Esophagus muscularis mucosa (tissue), 3 donors: Measurements from ENCODE around the gene IKZF1.

Experiments used
- EP300 ChIP-seq: sonication (generic); formaldehyde crosslinking; IDR thresholded peaks from one replicate; pipeline ENCODE4 v1.6.1; 2017; ENCODE audit warnings: antibody characterized with exemption
- TF ChIP-seq, protein P1 (sequence below), 3 experiments: fragments of 200-600 bp in 2 of 3; fragments of 450-650 bp in 1 of 3; sonication (generic) in 2 of 3; IDR thresholded peaks; one replicate each; pipeline ENCODE4 v1.5.1; 2017 to 2019; ENCODE audit warnings: antibody characterized with exemption in 3 of 3, mild to moderate bottlenecking in 2 of 3, moderate library complexity in 1 of 3

DNA sequence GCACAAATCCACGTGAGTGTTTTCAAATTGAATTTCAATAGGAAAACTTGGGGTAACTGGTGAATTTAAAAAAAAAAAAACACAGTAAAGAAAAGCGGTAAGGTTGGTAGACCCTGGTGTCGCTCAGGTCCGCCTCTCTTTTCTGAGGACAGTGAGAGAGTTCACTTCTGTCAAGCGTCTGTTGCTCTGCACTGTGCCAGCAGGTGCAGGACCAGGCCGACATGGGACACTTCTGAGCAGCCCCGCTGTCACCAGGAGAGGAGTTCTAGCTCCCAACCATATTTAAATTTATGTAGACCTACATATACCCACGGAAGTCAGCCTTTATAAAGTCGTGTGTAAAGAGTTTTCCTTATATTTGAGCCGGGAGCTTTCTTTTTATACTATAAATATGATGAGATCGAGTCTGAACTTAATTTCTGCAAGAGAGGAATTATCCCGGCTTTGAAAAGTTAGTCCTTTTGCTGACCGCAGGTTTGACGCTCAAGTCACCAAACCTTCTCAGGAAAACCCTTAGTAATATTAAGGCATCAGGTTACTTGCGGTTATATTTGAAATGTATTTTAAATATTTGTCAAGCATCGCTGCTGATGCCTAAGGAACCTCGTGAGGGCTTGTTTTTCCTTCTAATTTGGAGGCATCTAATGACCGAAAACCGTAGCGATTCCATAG, 531 bp downstream of the IKZF1 start:
- no peak for TF ChIP-seq EP300
- TF ChIP-seq, protein P1, sequence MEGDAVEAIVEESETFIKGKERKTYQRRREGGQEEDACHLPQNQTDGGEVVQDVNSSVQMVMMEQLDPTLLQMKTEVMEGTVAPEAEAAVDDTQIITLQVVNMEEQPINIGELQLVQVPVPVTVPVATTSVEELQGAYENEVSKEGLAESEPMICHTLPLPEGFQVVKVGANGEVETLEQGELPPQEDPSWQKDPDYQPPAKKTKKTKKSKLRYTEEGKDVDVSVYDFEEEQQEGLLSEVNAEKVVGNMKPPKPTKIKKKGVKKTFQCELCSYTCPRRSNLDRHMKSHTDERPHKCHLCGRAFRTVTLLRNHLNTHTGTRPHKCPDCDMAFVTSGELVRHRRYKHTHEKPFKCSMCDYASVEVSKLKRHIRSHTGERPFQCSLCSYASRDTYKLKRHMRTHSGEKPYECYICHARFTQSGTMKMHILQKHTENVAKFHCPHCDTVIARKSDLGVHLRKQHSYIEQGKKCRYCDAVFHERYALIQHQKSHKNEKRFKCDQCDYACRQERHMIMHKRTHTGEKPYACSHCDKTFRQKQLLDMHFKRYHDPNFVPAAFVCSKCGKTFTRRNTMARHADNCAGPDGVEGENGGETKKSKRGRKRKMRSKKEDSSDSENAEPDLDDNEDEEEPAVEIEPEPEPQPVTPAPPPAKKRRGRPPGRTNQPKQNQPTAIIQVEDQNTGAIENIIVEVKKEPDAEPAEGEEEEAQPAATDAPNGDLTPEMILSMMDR (IDR thresholded peaks at IDR 0.05) = no peak
